CD14-positive monocyte (primary cell): ENCODE measurements around the gene TBX2. TPM values are rescaled to one million over a fixed set of nuclear protein-coding genes. Genes with fewer than 3 reads are reported as not detected.

Source experiments
- DNase-seq, 3 donors: peaks; one replicate each; pipeline ENCODE4 v3.0.0-alpha.2; 2011 to 2022
- H2AFZ ChIP-seq: 2 replicates; pipeline ENCODE4 v1.6.0; 2012; ENCODE audit warnings: mild to moderate bottlenecking, low read depth, low read length, inconsistent platforms; ENCODE audit not compliant: insufficient read depth, poor library complexity, severe bottlenecking
- H3K27ac ChIP-seq, 2 donors: 1 replicate in 1 of 2; 2 replicates in 1 of 2; pipeline ENCODE4 v1.5.1; 2012 to 2013; ENCODE audit warnings: low read length in 2 of 2, control low read depth in 1 of 2, inconsistent platforms in 1 of 2, low read depth in 1 of 2, mild to moderate bottlenecking in 1 of 2
- H3K27me3 ChIP-seq, 2 donors: one replicate each; pipeline versions ENCODE4 v1.6.0 to v1.6.1; 2011 to 2013; ENCODE audit warnings: low read length in 2 of 2; ENCODE audit not compliant: control insufficient read depth in 2 of 2, insufficient read depth in 2 of 2
- H3K36me3 ChIP-seq, 2 donors: replicated peaks in 1 of 2; 1 replicate in 1 of 2; 2 replicates in 1 of 2; pipeline versions ENCODE4 v1.5.1 to v1.6.1; 2012 to 2013; ENCODE audit warnings: low read length in 2 of 2, control low read depth in 1 of 2, inconsistent platforms in 1 of 2, mild to moderate bottlenecking in 1 of 2; ENCODE audit not compliant: insufficient read depth in 2 of 2, control insufficient read depth in 1 of 2
- H3K4me1 ChIP-seq, 2 donors: 1 replicate in 1 of 2; 2 replicates in 1 of 2; pipeline versions ENCODE4 v1.5.1 to v1.6.1; 2012 to 2013; ENCODE audit warnings: low read length in 2 of 2, control low read depth in 1 of 2, inconsistent platforms in 1 of 2, mild to moderate bottlenecking in 1 of 2, moderate library complexity in 1 of 2; ENCODE audit not compliant: insufficient read depth in 2 of 2, control insufficient read depth in 1 of 2
- H3K4me2 ChIP-seq: replicated peaks from 2 replicates; pipeline ENCODE3; 2012; ENCODE audit warnings: low read length, moderate library complexity, mild to moderate bottlenecking; ENCODE audit not compliant: poor library complexity, severe bottlenecking; ENCODE audit errors: extremely low read depth
- H3K4me3 ChIP-seq, 3 experiments: fragments of 200-600 bp in 1 of 3; sonication (generic) in 1 of 3; replicated peaks in 1 of 3; 1 replicate in 2 of 3; 2 replicates in 1 of 3; pipeline ENCODE4 v1.5.1; 2011 to 2013; ENCODE audit warnings: low read length in 3 of 3, mild to moderate bottlenecking in 3 of 3, control low read depth in 2 of 3, low read depth in 2 of 3, inconsistent platforms in 1 of 3, moderate library complexity in 1 of 3
- H3K79me2 ChIP-seq: 2 replicates; pipeline ENCODE4 v1.6.0; 2012; ENCODE audit warnings: mild to moderate bottlenecking, control low read depth, inconsistent platforms, low read length, moderate library complexity; ENCODE audit not compliant: insufficient read depth
- H3K9ac ChIP-seq: 2 replicates; pipeline ENCODE4 v1.6.0; 2017; ENCODE audit warnings: low read length, mild to moderate bottlenecking; ENCODE audit not compliant: insufficient read depth, poor library complexity, severe bottlenecking
- H3K9me3 ChIP-seq, 2 donors: replicated peaks in 1 of 2; 1 replicate in 1 of 2; 2 replicates in 1 of 2; pipeline versions ENCODE4 v1.5.1 to v1.6.1; 2012 to 2013; ENCODE audit warnings: low read length in 2 of 2, control low read depth in 1 of 2; ENCODE audit not compliant: control insufficient read depth in 1 of 2, insufficient read depth in 1 of 2
- H4K20me1 ChIP-seq: 2 replicates; pipeline ENCODE4 v1.6.0; 2012; ENCODE audit warnings: mild to moderate bottlenecking, low read length, control low read depth, moderate library complexity; ENCODE audit not compliant: insufficient read depth
- H3K27ac Mint-ChIP-seq, 7 donors: one replicate each; pipeline ENCODE4 v1.8.0; 2020; ENCODE audit warnings: mild to moderate bottlenecking in 7 of 7, mixed read lengths in 7 of 7, moderate library complexity in 6 of 7, inconsistent platforms in 2 of 7
- H3K27me3 Mint-ChIP-seq, 3 donors: one replicate each; pipeline ENCODE4 v1.8.0; 2021 to 2022; ENCODE audit warnings: low read depth in 3 of 3, mild to moderate bottlenecking in 3 of 3, mixed read lengths in 3 of 3, moderate library complexity in 3 of 3, inconsistent platforms in 1 of 3
- H3K36me3 Mint-ChIP-seq, 2 donors: one replicate each; pipeline ENCODE4 v1.8.0; 2020; ENCODE audit warnings: mixed read lengths in 2 of 2, inconsistent platforms in 1 of 2, mild to moderate bottlenecking in 1 of 2
- H3K4me1 Mint-ChIP-seq: one replicate; pipeline ENCODE4 v1.8.0; 2020; ENCODE audit warnings: mild to moderate bottlenecking, mixed read lengths
- H3K4me3 Mint-ChIP-seq, 2 donors: one replicate each; pipeline ENCODE4 v1.8.0; 2020; ENCODE audit warnings: mild to moderate bottlenecking in 2 of 2, mixed read lengths in 2 of 2, moderate library complexity in 1 of 2
- H3K9me3 Mint-ChIP-seq, 7 donors: one replicate each; pipeline ENCODE4 v1.8.0; 2020 to 2022; ENCODE audit warnings: mixed read lengths in 7 of 7, mild to moderate bottlenecking in 6 of 7, moderate library complexity in 6 of 7, inconsistent platforms in 2 of 7
- CTCF ChIP-seq: fragments of 200-600 bp; IDR thresholded peaks from one replicate; pipeline ENCODE4 v1.8.0; 2022; ENCODE audit warnings: antibody characterized with exemption, mild to moderate bottlenecking
- WGBS: methylation state at CpG from one replicate; pipeline ENCODE4 v1.1.5; 2013; ENCODE audit warnings: missing lambda C conversion rate; ENCODE audit not compliant: insufficient coverage; 5-methylcytosine and 5-hydroxymethylcytosine counted together
- intact Hi-C, 2 donors: fragments of 100-400 bp; cut with micrococcal nuclease; formaldehyde crosslinking; loops; one replicate each; pipeline versions ENCODE4 v1.15.0 to v1.15.1; 2023
- polyA plus RNA-seq, 3 donors: library from polyadenylated mRNA; depleted of rRNA in 1 of 3; unstranded in 2 of 3; stranded (reverse) in 1 of 3; fragments of 300-500 nt in 2 of 3; fragments of >200 nt in 1 of 3; fragmentation: Illumina TruSeq in 2 of 3; gene quantifications; 1 replicate in 2 of 3; 2 replicates in 1 of 3; pipeline ENCODE4 v1.2.3, GENCODE V29; 2012 to 2021

TBX2 gene
- polyA plus RNA-seq, 3 donors, result 0.03 TPM; not detected in 2

GRCh38 chr17:61362852-61363600 is 36.6 kb upstream of the TBX2 start:
- no peak overlapping the region for H3K27ac Mint-ChIP-seq
- no peaks in the 10 kb centered on the region for H4K20me1 ChIP-seq
- H3K79me2 ChIP-seq, result no peaks in the 10 kb centered on the region
- no peaks in the 10 kb centered on the region for H3K27me3 ChIP-seq
- H3K27ac ChIP-seq, result no peak overlapping the region
- no peaks in the 10 kb centered on the region for H3K4me1 Mint-ChIP-seq
- H3K9ac ChIP-seq, result no peak overlapping the region
- TF ChIP-seq CTCF, result no peak
- no peaks in the 10 kb centered on the region for H3K9me3 ChIP-seq
- no peaks in the 10 kb centered on the region for H3K36me3 Mint-ChIP-seq
- no peaks in the 10 kb centered on the region for H3K4me1 ChIP-seq
- H3K36me3 ChIP-seq, result no peaks in the 10 kb centered on the region
- H2AFZ ChIP-seq, result no peak overlapping the region
- intact Hi-C loops, result no loop called here
- H3K9me3 Mint-ChIP-seq, result no peaks in the 10 kb centered on the region
- H3K27me3 Mint-ChIP-seq, result peaks cover 0 to 2% (median 1%) of the 10 kb centered on the region in 3 donors
- no peak overlapping the region for H3K4me3 Mint-ChIP-seq
- no peak overlapping the region for H3K4me2 ChIP-seq
- WGBS, result 78% methylated on average over 3 of the region's 9 CpGs
- DNase-seq, result no peak
- H3K4me3 ChIP-seq, result no peak overlapping the region

- no peak for TF ChIP-seq CTCF
- peaks cover 0 to 2% (median 1%) of the 10 kb centered on the region in 3 donors for H3K27me3 Mint-ChIP-seq
- no peak overlapping the region for H3K4me3 Mint-ChIP-seq
- Histone ChIP-seq H3K4me2 (no peak overlapping the region), H3K36me3 (no peaks in the 10 kb centered on the region), H3K9me3 (no peaks in the 10 kb centered on the region), H3K27ac (no peak overlapping the region), H3K79me2 (no peaks in the 10 kb centered on the region), H3K4me1 (no peaks in the 10 kb centered on the region), H2AFZ (no peak overlapping the region), H3K4me3 (no peak overlapping the region), H4K20me1 (no peaks in the 10 kb centered on the region), H3K27me3 (no peaks in the 10 kb centered on the region), H3K9ac (no peak overlapping the region)
- H3K36me3 Mint-ChIP-seq, result no peaks in the 10 kb centered on the region
- no peak for DNase-seq
- 95% methylated on average over 7 of the region's 13 CpGs for WGBS
- intact Hi-C loops, result no loop called here
- no peak overlapping the region for H3K27ac Mint-ChIP-seq
- no peaks in the 10 kb centered on the region for H3K4me1 Mint-ChIP-seq
- H3K9me3 Mint-ChIP-seq, result no peaks in the 10 kb centered on the region
Measured at GRCh38 chr17:61363601-61364462, 35.8 kb upstream of the TBX2 start.
